ENCODE results near the gene GSK3B. TPM values are rescaled to one million over a fixed set of nuclear protein-coding genes. Genes with fewer than 3 reads are reported as not detected.
A peak's percentile ranks its signal among the peaks of the same experiment; 100 is the strongest.

The GSK3B gene
- 10 to 100 TPM; 28.7 to 39.3 TPM for total RNA-seq

DNA sequence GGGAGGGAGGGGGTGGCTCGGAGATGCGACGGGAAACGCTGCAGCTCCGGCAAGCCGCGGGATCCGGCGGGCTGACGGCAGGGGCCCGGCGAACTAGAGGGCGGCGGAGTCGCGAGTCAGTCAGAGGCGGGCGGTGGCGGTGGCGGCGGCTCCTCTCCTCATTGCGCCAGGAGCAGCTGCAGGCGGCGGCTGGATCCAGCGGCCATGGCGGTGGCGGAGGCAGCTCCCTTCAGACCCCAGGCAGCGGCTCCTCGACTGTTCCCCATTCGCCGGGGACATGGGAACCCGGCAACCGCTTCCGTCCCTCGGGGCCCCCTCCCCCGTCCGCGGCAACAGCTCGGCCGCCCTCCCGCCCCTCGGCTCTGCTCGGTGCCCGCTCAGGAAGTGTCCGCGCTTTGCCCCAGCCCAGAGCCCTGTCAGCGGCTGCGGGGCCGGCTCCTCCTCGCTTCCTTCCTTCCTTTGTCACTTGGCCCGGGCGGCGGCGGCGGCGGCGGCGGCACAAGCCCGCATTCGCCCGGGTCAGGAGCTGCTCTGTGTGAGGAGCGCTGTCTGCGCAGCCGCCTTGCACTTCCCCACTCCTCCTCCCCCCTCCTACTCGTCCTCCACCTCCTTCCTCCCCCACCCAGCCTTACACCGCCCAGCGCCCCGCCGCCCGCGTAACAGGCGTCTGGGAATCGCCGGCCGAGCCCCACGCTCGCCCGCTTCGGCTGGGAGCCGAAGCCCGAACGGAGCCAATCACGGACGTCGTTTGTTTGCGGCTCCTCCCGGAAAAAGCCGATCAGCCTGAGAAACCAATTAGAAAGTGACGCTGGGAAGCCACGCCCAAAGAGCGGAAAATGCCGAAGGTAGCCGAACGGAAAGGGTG is at the start of gene GSK3B:
TSS of gene GSK3B (minus strand) at position 537 of the 865 bp plus-strand sequence. CDS start 1,013 bp downstream, outside the sequence.
- Histone ChIP-seq H3K4me3 (peak within 1 kb of the TSS; percentile 90), H3K9me3 (no peaks in the 10 kb centered on the region), H3K36me3 (no peaks in the 10 kb centered on the region), H3K27me3 (replicated peaks; ENCODE audit: insufficient read depth) (no peaks in the 10 kb centered on the region), H3K4me1 (ENCODE audit: control insufficient read depth in 1 of 2, low read depth in 2 of 2) (peaks cover 21 to 35% of the 10 kb centered on the region in 2 donors), H3K27ac (peak within 1 kb of the TSS; percentile 98 to 99)
- peak; percentile 34 for DNase-seq (ENCODE audit: low spot score)
- TF ChIP-seq, protein P1, sequence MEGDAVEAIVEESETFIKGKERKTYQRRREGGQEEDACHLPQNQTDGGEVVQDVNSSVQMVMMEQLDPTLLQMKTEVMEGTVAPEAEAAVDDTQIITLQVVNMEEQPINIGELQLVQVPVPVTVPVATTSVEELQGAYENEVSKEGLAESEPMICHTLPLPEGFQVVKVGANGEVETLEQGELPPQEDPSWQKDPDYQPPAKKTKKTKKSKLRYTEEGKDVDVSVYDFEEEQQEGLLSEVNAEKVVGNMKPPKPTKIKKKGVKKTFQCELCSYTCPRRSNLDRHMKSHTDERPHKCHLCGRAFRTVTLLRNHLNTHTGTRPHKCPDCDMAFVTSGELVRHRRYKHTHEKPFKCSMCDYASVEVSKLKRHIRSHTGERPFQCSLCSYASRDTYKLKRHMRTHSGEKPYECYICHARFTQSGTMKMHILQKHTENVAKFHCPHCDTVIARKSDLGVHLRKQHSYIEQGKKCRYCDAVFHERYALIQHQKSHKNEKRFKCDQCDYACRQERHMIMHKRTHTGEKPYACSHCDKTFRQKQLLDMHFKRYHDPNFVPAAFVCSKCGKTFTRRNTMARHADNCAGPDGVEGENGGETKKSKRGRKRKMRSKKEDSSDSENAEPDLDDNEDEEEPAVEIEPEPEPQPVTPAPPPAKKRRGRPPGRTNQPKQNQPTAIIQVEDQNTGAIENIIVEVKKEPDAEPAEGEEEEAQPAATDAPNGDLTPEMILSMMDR (IDR thresholded peaks at IDR 0.05), result no peak
- peak; percentile 76 for ATAC-seq (ENCODE audit: insufficient number of reproducible peaks, low FRiP score, low read depth)

DNA sequence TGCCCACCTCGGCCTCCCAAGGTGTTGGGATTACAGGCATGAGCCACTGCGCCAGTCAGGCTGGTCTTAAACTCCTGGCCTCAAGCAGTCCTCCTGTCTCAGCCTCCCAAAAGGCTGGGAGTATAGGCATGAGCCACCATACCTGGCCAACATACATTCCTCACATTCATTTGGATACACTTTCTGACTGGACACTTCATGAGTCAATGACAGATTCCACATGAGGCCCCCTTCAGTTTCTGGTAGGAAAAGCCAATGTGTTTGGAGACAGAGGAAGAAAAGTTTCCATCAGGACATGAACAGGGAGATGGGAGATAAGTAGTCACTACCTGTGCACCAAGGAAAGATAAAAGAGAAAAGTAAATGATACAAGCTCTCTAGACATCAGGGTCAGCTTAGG is 49.4 kb upstream of the GSK3B start:
- no peak for ATAC-seq (ENCODE audit: insufficient number of reproducible peaks, low FRiP score, low read depth)
- H3K4me1 ChIP-seq (ENCODE audit: control insufficient read depth in 1 of 2, low read depth in 2 of 2), result no peaks in the 10 kb centered on the region
- TF ChIP-seq, protein P1 (IDR thresholded peaks at IDR 0.05), result no peak

GRCh38 chr3:120142236-120142635 is 48.0 kb upstream of the GSK3B start:
- TF ChIP-seq, protein P1 (IDR thresholded peaks at IDR 0.05), result no peak
- Histone ChIP-seq H3K9me3 (no peaks in the 10 kb centered on the region), H3K36me3 (no peaks in the 10 kb centered on the region), H3K4me1 (ENCODE audit: control insufficient read depth in 1 of 2, low read depth in 2 of 2) (no peaks in the 10 kb centered on the region), H3K4me3 (no peak overlapping the region), H3K27ac (no peak overlapping the region), H3K27me3 (replicated peaks; ENCODE audit: insufficient read depth) (no peaks in the 10 kb centered on the region)
- no peak for ATAC-seq (ENCODE audit: insufficient number of reproducible peaks, low FRiP score, low read depth)
- no peak for DNase-seq (ENCODE audit: low spot score)

More for the DNA sequence above, 49.4 kb upstream of the GSK3B start:
- H3K27ac ChIP-seq, result no peak overlapping the region
- no peaks in the 10 kb centered on the region for H3K9me3 ChIP-seq
- no peak for DNase-seq (ENCODE audit: low spot score)
- H3K36me3 ChIP-seq, result no peaks in the 10 kb centered on the region
- no peaks in the 10 kb centered on the region for H3K27me3 ChIP-seq (replicated peaks; ENCODE audit: insufficient read depth)
- H3K4me3 ChIP-seq, result no peak overlapping the region

DNA sequence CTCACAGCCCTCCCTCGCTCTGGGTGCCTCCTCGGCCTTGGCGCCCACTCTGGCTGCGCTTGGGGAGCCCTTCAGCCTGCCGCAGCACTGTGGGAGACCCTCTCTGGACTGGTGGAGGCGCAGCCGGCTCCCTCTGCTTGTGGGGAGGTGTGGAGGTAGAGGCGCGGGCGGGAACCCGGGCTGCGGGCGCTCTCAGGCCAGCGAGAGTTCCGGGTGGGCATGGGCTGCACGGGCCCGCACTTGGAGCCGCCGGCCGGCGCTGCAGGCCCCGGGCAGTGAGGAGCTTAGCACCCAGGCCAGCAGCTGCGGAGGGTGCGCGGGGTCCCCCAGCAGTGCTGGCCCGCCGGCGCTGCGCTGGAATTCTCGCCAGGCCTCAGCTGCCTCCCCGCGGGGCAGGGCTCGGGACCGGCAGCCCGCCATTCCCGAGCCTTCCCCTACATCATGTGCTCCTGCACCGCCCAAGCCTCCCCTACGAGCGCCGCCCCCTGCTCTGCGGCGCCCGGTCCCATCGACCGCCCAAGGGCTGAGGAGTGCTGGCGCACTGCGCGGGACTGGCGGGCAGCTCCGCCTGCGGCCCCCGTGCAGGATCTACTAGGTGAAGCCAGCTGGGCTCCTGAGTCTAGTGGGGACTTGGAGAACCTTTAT is 46.0 kb upstream of the GSK3B start:
- DNase-seq (ENCODE audit: low spot score) (no peak), ATAC-seq (ENCODE audit: insufficient number of reproducible peaks, low FRiP score, low read depth) (no peak)
- H3K4me3 ChIP-seq, result no peak overlapping the region
- H3K27ac ChIP-seq, result no peak overlapping the region
- H3K4me1 ChIP-seq (ENCODE audit: control insufficient read depth in 1 of 2, low read depth in 2 of 2), result no peaks in the 10 kb centered on the region
- TF ChIP-seq, protein P1 (IDR thresholded peaks at IDR 0.05), result no peak
- H3K9me3 ChIP-seq, result no peaks in the 10 kb centered on the region
- no peaks in the 10 kb centered on the region for H3K27me3 ChIP-seq (replicated peaks; ENCODE audit: insufficient read depth)
- no peaks in the 10 kb centered on the region for H3K36me3 ChIP-seq

- H3K36me3 ChIP-seq, result no peaks in the 10 kb centered on the region
- no peak for DNase-seq (ENCODE audit: low spot score)
- no peak overlapping the region for H3K4me3 ChIP-seq
- TF ChIP-seq, protein P1 (IDR thresholded peaks at IDR 0.05), result no peak
- no peaks in the 10 kb centered on the region for H3K27me3 ChIP-seq (replicated peaks; ENCODE audit: insufficient read depth)
- H3K27ac ChIP-seq, result no peak overlapping the region
- no peaks in the 10 kb centered on the region for H3K4me1 ChIP-seq (ENCODE audit: control insufficient read depth in 1 of 2, low read depth in 2 of 2)
- no peak for ATAC-seq (ENCODE audit: insufficient number of reproducible peaks, low FRiP score, low read depth)
- H3K9me3 ChIP-seq, result no peaks in the 10 kb centered on the region
Measured at GRCh38 chr3:120139140-120139539, 44.9 kb upstream of the GSK3B start.

All from thoracic aorta (tissue), 2 donors.